Ovary (tissue), 3 donors: ENCODE data around the gene PRSS1.

Experiments
- CTCF ChIP-seq, 3 donors: fragments of 450-650 bp in 2 of 3; fragments of 200-600 bp in 1 of 3; IDR thresholded peaks; one replicate each; pipeline versions ENCODE4 v1.5.1 to v1.8.0; 2016 to 2022; ENCODE audit warnings: antibody characterized with exemption in 3 of 3, mild to moderate bottlenecking in 1 of 3
- POLR2A ChIP-seq: fragments of 450-650 bp; IDR thresholded peaks from one replicate; pipeline ENCODE4 v1.6.1; 2017; ENCODE audit warnings: antibody characterized with exemption, mild to moderate bottlenecking, moderate library complexity
- donor health status: DM: no; HTN: no; CAD: no.

DNA sequence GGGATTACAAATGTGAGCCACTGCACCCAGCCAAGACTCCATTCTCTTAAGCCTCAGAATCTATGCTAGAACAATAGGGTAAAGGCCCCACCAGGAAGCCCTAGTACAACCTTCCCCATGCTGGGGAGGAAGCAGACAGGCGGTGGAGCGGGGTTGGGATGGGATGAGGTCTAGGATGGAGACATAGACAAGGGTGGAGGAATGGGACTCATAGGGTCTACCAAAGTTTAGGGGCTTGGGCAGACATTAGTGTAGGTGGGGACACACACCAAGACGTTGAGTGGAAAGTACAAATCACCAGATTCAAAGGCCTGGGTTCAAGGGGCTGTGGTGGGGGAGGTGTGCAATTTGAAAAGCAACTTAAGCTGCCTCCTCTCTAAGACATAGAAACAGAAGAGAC lies 40.8 kb downstream of the PRSS1 start:
- no peak for TF ChIP-seq CTCF (IDR thresholded peaks at IDR 0.05)
- TF ChIP-seq POLR2A: no peak
